ENCODE data around the gene MRM1. TPM values are rescaled to one million over a fixed set of nuclear protein-coding genes. Genes with fewer than 3 reads are reported as not detected.
A peak's percentile ranks its signal among the peaks of the same experiment; 100 is the strongest.

Gene MRM1
- total RNA-seq, 2 donors from 2014 or later = 3.7 to 6.3 TPM

GRCh38 chr17:36628576-36628975 lies 27.2 kb downstream of the MRM1 start:
- Histone ChIP-seq H3K27me3 (no peaks in the 10 kb centered on the region), H3K9me3 (no peaks in the 10 kb centered on the region), H3K4me3 (no peak overlapping the region), H3K27ac (no peak overlapping the region), H3K4me1 (peaks cover 0 to 6% of the 10 kb centered on the region in 2 donors), H3K36me3 (no peaks in the 10 kb centered on the region)
- DNase-seq (ENCODE audit: low spot score) = no peak
- TF ChIP-seq CTCF (IDR thresholded peaks at IDR 0.05) = no peak

GRCh38 chr17:36629252-36629847 lies 28.0 kb downstream of the MRM1 start:
- H3K4me1 ChIP-seq = peaks cover 0 to 6% of the 10 kb centered on the region in 2 donors
- no peaks in the 10 kb centered on the region for H3K27me3 ChIP-seq
- no peaks in the 10 kb centered on the region for H3K9me3 ChIP-seq
- H3K36me3 ChIP-seq = no peaks in the 10 kb centered on the region
- peak; percentile 99 for TF ChIP-seq CTCF (IDR thresholded peaks at IDR 0.05)
- DNase-seq (ENCODE audit: low spot score) = peak; percentile 86
- no peak overlapping the region for H3K4me3 ChIP-seq
- H3K27ac ChIP-seq = no peak overlapping the region

- H3K27me3 ChIP-seq = no peaks in the 10 kb centered on the region
- no peak overlapping the region for H3K27ac ChIP-seq
- no peaks in the 10 kb centered on the region for H3K9me3 ChIP-seq
- no peak for TF ChIP-seq CTCF (IDR thresholded peaks at IDR 0.05)
- no peaks in the 10 kb centered on the region for H3K36me3 ChIP-seq
- no peak overlapping the region for H3K4me3 ChIP-seq
- DNase-seq (ENCODE audit: low spot score) = no peak
- peaks cover 0 to 6% of the 10 kb centered on the region in 2 donors for H3K4me1 ChIP-seq
Measured at GRCh38 chr17:36629970-36630502, 28.7 kb downstream of the MRM1 start.

GRCh38 chr17:36631022-36631421 lies 29.6 kb downstream of the MRM1 start:
- peaks cover 0 to 6% of the 10 kb centered on the region in 2 donors for H3K4me1 ChIP-seq
- H3K27me3 ChIP-seq = no peaks in the 10 kb centered on the region
- no peak for DNase-seq (ENCODE audit: low spot score)
- H3K27ac ChIP-seq = no peak overlapping the region
- no peak for TF ChIP-seq CTCF (IDR thresholded peaks at IDR 0.05)
- no peaks in the 10 kb centered on the region for H3K36me3 ChIP-seq
- no peak overlapping the region for H3K4me3 ChIP-seq
- no peaks in the 10 kb centered on the region for H3K9me3 ChIP-seq

- Histone ChIP-seq H3K27ac (no peak overlapping the region), H3K9me3 (no peaks in the 10 kb centered on the region), H3K27me3 (no peaks in the 10 kb centered on the region), H3K4me1 (peaks cover 0 to 6% of the 10 kb centered on the region in 2 donors), H3K4me3 (no peak overlapping the region), H3K36me3 (no peaks in the 10 kb centered on the region)
- no peak for DNase-seq (ENCODE audit: low spot score)
- TF ChIP-seq CTCF (IDR thresholded peaks at IDR 0.05) = no peak
Measured at GRCh38 chr17:36632916-36633771, 31.8 kb downstream of the MRM1 start.
